ENCODE measurements around the gene CH25H.
"Not testable (repeated sequence)": the region's sequence is repeated elsewhere in the genome, so short reads cannot be mapped to it uniquely, and the experiment has no call there.

CH25H gene, protein sequence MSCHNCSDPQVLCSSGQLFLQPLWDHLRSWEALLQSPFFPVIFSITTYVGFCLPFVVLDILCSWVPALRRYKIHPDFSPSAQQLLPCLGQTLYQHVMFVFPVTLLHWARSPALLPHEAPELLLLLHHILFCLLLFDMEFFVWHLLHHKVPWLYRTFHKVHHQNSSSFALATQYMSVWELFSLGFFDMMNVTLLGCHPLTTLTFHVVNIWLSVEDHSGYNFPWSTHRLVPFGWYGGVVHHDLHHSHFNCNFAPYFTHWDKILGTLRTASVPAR

DNA sequence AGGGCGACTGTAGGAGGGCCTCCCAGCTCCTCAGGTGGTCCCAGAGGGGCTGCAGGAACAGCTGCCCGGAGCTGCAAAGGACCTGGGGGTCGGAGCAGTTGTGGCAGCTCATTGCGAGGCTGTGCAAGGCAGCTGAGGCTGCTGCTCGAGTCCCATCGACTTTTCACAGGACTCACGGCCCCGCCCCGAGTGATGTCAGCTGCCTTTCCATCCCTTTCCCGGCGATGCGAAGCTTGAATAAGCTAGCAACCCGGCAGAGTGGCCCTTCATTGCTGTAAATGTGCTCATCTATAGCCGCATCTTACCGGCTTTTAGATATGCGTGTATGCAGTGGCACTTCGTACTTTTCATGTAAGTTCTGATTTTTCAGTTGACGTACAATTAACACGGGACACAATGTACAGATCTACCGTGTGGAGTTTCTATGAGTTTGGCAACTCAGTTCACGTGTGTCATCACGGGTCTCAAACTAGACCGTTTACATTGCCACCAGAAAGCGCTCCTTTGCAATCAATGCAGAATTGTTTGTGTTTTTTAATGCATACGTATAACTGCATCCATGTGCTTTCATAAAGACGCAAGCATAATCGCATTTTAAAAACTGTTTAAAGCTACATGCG is at the start of gene CH25H:
CH25H (minus strand) TSS at position 137 of the 620 bp plus-strand sequence; CDS start at position 112, 25 bp downstream.
- DNase-seq = no peak

DNA sequence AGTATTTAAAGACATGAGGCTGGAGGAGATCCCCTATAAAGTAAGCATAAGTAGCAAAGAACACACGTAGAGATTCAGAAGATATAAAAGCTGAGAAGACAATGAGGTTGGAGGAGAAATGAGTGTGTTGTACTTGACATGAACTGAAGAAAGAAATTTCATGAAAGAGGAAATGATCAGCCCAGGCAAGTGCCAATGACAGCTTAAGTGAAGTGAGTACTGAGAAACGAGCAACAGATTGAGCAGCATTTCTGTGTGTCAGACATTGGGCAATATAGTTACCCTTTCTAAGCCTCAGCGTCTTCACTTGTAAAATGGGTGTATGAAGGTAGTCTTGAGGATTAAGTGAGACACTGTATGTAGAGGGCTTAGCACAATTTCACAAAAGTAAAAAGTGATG is 49.2 kb upstream of the CH25H start:
- no peak for DNase-seq

DNA sequence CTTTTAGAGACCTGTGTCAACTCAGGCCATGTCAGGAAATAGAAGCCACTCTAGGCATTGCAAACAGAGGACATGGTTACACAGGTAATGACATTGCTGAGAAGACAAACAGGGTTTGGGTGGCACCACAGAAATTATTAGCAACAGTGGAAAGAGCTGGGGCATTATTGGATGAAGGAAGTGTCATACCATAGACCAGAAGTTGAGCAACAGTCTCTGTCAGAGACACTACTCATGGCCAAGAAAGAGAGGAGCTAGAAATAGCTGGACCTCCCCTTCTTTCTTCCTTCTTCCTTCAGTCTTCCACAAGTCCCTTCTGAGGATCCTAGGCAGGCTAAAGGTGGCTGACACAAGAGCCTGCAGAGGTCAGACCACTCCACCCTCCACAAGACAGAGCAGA is 48.7 kb upstream of the CH25H start:
- DNase-seq = no peak

GRCh38 chr10:89255091-89255579 is 48.0 kb upstream of the CH25H start:
- not testable (repeated sequence) for DNase-seq

DNA sequence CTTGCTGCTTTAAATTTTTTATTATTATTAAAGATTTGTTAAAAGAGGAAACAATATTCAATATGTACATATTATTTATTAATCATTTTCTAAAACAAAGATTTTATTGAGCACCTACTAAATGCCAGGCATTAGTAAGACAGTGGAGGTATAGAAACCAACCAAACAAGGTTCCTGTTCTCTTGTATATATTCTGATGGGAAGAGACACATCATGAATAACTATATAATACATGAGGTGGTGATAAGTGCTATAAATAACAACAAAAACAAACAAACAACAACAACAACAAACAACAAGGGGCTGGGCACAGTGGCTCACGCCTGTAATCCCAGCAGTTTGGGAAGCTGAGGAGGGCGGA is 45.1 kb upstream of the CH25H start:
- DNase-seq = no peak

DNA sequence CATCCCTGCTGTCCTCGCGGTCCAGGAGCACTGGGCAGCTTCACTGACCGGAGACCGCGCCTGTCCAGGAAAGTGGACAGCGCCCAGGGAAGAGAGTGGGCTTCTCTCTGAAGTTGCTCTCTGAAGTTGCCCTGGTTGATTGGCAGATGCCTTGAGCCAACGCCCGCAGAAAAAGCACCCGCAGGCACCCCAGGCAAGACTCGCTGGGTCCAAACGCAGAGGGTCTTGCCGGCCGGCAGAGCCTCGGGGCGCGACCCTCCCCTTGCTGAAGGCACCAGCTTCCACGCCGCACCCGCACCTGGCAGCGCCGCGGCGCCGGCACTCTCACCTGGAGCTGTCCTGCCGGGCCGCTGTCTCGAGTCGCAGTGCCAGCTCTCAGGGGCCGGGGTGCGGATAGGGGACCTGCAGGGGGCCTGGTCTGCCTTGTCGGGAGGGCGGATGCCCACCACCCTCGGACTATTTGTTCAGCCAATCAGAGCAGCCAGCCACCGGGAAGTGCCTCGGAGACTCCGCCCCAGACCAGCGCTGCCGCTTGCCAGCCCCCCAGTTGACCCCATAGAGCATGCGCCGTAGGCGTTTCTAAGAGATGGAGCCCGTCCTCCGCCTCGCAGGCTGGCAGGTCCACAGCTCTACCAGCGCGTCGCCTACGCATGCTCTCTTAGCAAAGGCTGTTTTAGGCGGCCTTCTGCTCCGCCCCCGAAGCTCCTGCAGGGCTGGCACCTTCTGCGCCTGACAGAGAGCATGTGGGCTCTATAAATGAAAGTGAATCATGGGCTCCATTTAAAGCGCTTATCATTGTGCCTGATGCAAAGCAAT is 44.5 kb upstream of the CH25H start, which contains the start of gene LIPA:
LIPA (minus strand) TSS at position 367 of the 816 bp plus-strand sequence. CDS start 4,127 bp downstream, outside the sequence.
- peak; percentile 98 for DNase-seq

- DNase-seq = no peak
Measured at GRCh38 chr10:89250865-89251408, 43.8 kb upstream of the CH25H start.

GRCh38 chr10:89248990-89249389 is 41.9 kb upstream of the CH25H start:
- no peak for DNase-seq

DNA sequence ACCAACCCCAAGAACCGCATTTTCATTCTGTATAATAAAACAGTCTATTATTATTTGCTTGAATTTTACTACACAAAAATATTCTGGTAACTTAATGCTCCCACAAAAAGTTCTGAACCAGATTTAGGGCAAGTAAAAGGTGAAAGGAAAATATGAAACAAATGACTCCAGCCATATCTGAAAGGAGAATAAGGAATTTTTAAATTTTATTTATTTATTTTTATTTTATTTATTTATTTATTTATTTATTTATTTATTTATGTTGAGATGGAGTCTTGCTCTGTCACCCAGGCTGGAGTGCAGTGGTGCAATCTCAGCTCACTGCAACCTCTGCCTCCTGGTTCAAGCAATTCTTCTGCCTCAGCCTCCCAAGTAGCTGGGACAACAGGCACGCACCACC is 40.5 kb upstream of the CH25H start:
- not testable (repeated sequence) for DNase-seq

- no peak for DNase-seq
Measured at GRCh38 chr10:89245802-89246201, 38.7 kb upstream of the CH25H start.

DNA sequence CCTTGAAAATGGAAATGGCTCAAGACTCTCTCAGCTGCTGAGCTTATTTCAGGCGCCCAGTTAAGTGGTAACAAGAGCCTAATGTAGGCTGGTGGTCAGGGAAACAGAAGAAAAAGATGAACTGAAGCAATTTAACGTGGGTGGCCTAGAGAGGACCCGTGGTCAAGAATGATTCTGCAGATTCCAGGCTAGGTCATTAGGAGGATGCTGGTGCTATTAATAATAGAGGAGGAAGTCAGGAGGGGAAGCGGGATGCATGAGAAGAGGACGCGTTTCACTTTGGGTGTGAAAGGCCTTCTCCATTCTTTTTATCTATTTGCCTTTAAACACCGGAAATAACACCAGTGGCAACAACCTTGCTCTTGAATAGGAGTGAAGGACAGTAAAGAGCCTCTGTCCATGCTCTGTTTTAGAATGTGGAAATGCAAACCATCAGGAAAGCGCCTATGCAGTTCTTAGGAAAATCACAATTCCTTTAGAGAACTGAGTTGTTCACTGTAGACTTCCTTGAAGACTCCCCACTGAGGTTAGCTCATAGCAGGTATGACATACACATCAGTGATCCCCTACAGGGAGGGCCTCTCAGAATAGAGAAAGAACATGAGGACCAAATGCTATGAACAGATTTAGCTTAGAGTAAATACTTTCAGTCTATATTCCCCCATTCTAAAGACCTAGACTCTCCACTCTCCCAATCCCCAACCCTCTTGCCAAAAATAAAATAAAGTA is 35.9 kb upstream of the CH25H start:
- DNase-seq = no peak

DNA sequence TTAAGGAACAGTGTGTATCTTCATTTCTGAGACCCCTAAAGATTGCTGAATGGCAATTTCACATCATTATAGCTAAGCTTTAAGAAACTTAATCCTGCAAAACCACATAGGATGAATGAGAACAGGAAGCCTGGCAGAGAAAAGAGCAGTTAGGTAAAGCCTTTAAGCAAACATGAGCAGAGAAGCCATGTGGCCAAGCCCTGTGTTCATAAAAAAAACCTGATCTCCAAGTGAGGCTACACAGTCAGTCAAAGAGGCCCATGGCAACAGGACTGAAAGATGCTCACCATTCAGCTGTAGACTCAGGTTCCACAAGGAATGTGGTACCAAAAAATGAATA is 35.2 kb upstream of the CH25H start:
- no peak for DNase-seq

- no peak for DNase-seq
Measured at GRCh38 chr10:89241486-89242344, 34.6 kb upstream of the CH25H start.

DNA sequence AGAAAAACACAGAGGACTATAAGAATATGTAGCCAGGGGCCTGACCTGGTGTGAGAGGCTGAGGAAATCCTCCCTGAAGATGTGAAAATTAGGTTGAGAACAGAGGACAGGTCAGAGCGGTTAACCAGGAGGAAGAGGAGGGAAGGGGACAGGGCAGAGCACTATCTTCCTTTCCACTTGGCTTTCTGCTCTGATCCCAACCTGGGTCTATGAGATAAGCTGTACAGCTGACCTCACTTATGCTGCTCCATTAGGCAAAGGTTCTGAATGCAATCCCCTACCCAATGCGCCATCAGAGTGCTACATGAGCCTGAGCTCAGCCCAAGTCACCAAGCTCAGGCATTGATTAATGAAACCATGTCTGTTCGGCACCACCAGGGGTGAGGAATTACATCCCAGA is 33.9 kb upstream of the CH25H start:
- DNase-seq = no peak

DNA sequence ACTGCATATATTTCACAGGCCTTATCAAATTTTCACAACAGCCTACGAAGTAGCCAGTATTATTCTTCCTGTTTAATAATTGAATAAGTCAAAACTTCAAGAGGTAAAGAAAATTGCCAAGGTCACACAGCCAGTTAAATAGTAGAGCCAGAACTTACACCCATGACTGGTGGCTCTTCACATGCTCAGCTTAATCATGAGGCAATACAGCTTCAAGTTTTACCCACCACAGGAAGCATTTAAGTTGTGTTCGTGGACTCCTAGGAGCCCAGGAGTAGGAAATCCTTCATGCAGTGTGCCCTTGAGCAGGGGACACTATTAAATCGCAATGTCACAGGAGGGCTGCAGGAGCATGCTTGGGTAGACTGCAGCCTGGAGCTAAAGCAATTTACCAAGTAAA is 33.4 kb upstream of the CH25H start:
- DNase-seq = no peak

DNA sequence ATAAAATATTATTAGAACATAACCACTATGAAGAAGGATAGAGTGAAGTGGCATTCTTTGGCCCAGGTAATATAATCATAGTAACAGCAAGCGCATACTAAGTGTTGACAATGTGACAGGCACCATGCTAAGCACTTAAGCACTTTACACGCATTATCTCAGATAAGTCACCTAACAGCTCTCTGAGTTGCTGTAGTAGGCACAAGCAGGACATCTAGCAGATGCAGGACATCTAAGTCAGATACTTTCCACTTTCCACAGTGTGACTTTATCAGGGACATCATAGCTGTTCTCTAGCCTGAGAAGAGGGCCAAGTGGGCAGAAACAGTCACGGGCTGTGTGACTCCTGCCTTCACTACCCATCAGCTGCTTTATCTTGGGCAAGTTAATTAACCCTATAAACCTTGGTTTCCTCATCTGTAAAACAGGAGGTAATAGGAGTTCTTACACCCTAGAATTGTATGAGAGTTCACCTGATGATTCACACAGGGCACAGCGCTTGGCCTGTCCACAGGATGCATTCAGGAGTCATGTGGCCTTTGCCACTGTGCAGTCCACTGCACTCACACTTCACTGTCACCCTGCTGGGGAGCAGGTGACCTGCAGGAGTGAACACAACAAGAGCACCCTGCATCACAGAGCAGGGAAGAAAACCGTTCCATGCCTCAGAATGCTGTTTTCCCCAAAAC is 32.0 kb upstream of the CH25H start:
- DNase-seq = no peak

DNA sequence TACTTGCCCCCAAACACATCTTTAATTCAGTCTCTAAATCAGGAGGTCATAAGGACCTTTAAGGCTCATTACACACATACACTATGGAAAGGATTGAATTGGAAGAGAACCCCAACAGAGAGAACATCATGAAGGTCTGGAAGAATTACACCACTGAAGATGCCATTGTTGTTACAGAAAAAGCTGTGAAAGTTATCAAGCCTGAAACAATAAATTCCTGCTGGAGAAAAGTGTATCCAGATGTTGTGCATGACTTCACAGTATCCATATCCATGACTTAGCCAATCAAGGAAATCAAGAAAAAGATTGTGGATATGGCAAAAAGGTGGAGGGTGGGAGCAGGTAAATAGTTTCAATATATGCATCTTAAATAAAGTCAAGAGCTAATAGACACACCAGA is 30.7 kb upstream of the CH25H start:
- DNase-seq = no peak

DNA sequence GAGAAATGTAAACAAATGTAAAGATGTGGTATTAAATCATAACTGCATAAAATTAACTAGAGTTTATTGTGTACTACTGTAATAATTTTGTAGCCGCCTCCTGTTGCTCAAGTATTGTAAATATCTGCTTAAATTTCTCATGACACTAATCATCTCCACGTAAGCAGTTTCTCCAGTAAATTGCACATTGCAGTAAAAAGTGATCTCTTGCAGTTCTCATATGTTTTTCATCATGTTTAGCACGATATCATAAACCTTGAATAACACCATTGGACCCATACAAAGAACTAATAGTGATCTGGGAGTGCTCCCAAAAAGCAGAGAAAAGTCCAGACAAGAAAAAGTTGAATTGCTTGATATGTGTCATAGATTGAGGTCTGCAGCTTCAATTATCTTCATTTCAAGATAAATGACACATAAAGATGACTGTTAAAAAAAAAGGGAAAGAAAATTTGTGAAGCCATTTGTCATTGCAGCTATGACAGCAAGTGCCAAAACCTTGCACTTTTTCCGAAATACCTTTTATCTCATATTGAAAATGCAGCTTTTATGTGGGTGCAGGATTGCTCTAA is 29.2 kb upstream of the CH25H start:
- DNase-seq = no peak

DNA sequence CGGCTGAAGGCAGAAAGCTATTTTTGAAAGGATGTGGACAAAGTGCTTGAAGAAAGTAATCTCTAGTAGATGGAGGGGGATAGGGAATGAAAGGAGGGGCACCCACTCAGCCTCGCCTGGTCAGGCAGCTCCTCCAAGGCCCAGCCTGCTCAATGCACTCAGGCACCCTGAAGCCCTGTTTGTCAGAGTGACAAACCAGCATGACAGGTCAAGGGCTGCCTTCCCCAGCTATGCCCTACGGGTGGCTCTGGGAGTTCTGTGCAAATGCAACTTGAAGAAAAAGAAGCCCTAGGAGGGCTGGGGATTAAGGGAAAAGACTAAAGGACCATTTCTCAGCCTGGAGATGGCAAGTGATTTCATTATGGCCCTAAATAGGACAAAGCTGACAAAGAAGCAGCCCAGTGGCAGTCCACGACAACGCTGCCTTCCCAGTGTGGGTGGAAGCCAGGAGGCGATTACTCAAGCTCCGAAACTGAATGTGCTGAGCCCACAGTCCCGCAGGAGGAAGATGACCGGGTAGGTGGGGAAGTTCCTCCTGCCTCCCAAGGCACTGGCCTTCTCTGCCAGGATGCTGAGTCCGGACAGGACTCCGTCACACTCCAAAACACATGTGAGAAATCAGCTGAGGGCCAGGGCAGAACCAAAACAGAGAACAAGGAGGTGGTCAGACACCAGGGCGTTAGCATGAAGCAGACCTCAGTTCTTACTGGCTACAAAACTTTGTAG is 28.1 kb upstream of the CH25H start:
- DNase-seq = no peak

GRCh38 chr10:89233033-89233432 is 25.9 kb upstream of the CH25H start:
- DNase-seq = no peak

Data from GDM1 (cell line).